Activated T-cell treated with anti-CD3 and anti-CD28 coated beads for 48 hours (primary cell): Measurements from ENCODE around the gene ABHD16A.

Source experiments
- DNase-seq: peaks from one replicate; pipeline ENCODE4 v3.0.0-alpha.2; 2020; ENCODE audit warnings: low read depth

Gene ABHD16A

DNA sequence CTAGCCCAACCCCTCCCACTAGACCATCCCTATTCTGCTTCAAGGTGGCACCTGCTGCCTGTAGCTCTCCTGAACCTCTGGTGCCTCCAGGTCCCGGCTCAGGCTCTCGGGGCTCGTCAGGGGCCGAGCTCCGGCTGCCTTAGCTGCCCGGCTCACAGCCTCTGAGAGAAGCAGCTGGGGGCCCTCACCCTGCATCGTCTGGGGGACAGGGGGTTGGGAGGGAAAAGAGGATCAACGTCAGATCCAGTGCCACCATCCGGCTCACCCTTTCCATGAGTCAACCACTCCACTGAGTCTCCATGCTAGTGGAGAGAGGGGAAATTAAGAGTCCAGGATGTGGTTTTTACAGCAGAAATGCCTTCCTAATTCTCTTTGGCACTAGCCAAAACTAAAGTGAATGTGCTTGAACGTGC is 63.7 kb downstream of the ABHD16A start:
- DNase-seq: no peak

GRCh38 chr6:31639043-31639442 is 64.1 kb downstream of the ABHD16A start:
- DNase-seq: no peak
